KMS-11 (cell line): ENCODE results near the gene NHERF2.

Experiments used
- H2AFZ ChIP-seq: fragments of 200-600 bp; sonication (generic); 2 replicates; pipeline ENCODE4 v1.6.1; 2016; ENCODE audit warnings: antibody characterized with exemption, mixed run types, low read depth
- H3K27ac ChIP-seq: fragments of 200-600 bp; sonication (generic); 2 replicates; pipeline ENCODE4 v1.6.1; 2016; ENCODE audit warnings: mild to moderate bottlenecking, mixed run types
- H3K27me3 ChIP-seq: fragments of 200-600 bp; sonication (generic); 2 replicates; pipeline ENCODE4 v1.6.1; 2017; ENCODE audit warnings: mild to moderate bottlenecking, low read depth, mixed run types, moderate library complexity; ENCODE audit not compliant: insufficient read depth
- H3K36me3 ChIP-seq: fragments of 200-600 bp; sonication (generic); 2 replicates; pipeline ENCODE4 v1.6.1; 2017; ENCODE audit warnings: mild to moderate bottlenecking, mixed run types; ENCODE audit not compliant: insufficient read depth
- H3K4me1 ChIP-seq: fragments of 200-600 bp; sonication (generic); 2 replicates; pipeline ENCODE4 v1.6.1; 2016; ENCODE audit warnings: mild to moderate bottlenecking, low read depth, mixed run types; ENCODE audit not compliant: poor library complexity, severe bottlenecking
- H3K4me2 ChIP-seq: fragments of 200-600 bp; sonication (generic); 2 replicates; pipeline ENCODE4 v1.7.0; 2016; ENCODE audit warnings: mild to moderate bottlenecking, mixed run types
- H3K4me3 ChIP-seq: fragments of 200-600 bp; sonication (generic); IDR thresholded peaks from 2 replicates; pipeline ENCODE4 v1.6.1; 2017; ENCODE audit warnings: low read depth, low read length, mixed read lengths; ENCODE audit not compliant: insufficient read depth
- H3K79me2 ChIP-seq: fragments of 200-600 bp; sonication (generic); 2 replicates; pipeline ENCODE4 v1.6.1; 2016; ENCODE audit warnings: low read depth, mixed run types; ENCODE audit not compliant: insufficient read depth
- H3K9ac ChIP-seq: fragments of 200-600 bp; sonication (generic); 2 replicates; pipeline ENCODE4 v1.6.1; 2016; ENCODE audit warnings: mild to moderate bottlenecking, mixed run types
- H4K20me1 ChIP-seq: fragments of 200-600 bp; sonication (generic); 2 replicates; pipeline ENCODE4 v1.6.1; 2016; ENCODE audit warnings: mild to moderate bottlenecking, mixed run types; ENCODE audit not compliant: insufficient read depth
- TF ChIP-seq, protein P1 (sequence below): fragments of 200-600 bp; sonication (generic); conservative IDR thresholded peaks from 2 replicates; pipeline ENCODE4 v1.6.1; 2017; ENCODE audit warnings: low read depth, mild to moderate bottlenecking, antibody characterized with exemption, low read length, moderate library complexity, mixed read lengths

The NHERF2 gene

DNA sequence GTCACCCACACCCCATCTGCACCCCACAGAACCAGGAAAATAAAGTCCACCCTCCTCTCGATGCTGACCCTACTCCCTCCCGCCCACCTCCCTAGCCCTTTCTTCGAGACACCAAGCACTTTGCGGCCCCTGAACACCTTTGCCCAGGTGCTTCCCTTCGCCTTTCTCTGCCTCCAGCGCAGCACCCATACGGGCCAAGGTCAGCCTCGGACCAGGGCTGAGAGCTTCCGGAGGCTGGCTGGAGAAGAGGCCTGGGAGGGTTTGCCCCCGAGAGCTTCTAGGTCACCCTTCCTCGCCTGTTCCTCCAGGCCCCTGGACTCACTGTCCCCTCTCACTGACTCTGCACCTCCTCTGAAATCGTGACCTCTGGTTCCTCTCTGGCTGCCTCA is 2.7 kb upstream of the NHERF2 start:
- no peaks in the 10 kb centered on the region for H3K79me2 ChIP-seq
- H3K27me3 ChIP-seq, result peaks cover 29% of the 10 kb centered on the region
- peak overlapping the region; percentile 95; the same call in 1 of the 2 replicates for H2AFZ ChIP-seq
- TF ChIP-seq, protein P1, sequence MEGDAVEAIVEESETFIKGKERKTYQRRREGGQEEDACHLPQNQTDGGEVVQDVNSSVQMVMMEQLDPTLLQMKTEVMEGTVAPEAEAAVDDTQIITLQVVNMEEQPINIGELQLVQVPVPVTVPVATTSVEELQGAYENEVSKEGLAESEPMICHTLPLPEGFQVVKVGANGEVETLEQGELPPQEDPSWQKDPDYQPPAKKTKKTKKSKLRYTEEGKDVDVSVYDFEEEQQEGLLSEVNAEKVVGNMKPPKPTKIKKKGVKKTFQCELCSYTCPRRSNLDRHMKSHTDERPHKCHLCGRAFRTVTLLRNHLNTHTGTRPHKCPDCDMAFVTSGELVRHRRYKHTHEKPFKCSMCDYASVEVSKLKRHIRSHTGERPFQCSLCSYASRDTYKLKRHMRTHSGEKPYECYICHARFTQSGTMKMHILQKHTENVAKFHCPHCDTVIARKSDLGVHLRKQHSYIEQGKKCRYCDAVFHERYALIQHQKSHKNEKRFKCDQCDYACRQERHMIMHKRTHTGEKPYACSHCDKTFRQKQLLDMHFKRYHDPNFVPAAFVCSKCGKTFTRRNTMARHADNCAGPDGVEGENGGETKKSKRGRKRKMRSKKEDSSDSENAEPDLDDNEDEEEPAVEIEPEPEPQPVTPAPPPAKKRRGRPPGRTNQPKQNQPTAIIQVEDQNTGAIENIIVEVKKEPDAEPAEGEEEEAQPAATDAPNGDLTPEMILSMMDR, result no peak
- H3K27ac ChIP-seq, result no peak overlapping the region
- H3K4me3 ChIP-seq, result no peak overlapping the region
- no peaks in the 10 kb centered on the region for H4K20me1 ChIP-seq
- peaks cover 15% of the 10 kb centered on the region for H3K4me1 ChIP-seq
- H3K9ac ChIP-seq, result no peak overlapping the region
- no peak overlapping the region for H3K4me2 ChIP-seq
- H3K36me3 ChIP-seq, result no peaks in the 10 kb centered on the region

DNA sequence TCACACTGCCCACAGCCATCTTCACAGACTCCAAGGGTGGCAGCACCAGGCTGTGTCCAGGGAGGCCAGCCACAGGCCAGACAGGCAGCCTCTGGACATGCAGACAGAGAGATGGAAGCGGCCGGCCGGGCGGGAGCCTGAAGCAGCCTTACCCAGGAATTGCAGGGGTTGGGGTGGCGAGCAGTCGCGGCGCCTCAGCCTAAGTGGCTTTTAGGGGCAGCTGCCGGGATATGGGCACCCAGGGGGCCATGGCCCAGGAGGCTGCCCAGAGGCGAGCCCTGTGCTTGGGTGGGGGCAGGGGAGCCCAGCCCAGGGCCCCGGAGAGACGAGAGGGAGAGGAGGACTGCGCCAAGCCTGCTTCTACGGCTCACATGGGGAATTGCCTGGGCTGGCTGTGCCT is 1.5 kb upstream of the NHERF2 start:
- no peaks in the 10 kb centered on the region for H4K20me1 ChIP-seq
- peaks cover 15% of the 10 kb centered on the region for H3K4me1 ChIP-seq
- H3K4me3 ChIP-seq, result no peak overlapping the region
- H3K27me3 ChIP-seq, result peaks cover 29% of the 10 kb centered on the region
- TF ChIP-seq, protein P1, result no peak
- H3K36me3 ChIP-seq, result no peaks in the 10 kb centered on the region
- H3K27ac ChIP-seq, result no peak overlapping the region
- H2AFZ ChIP-seq, result no peak overlapping the region
- no peaks in the 10 kb centered on the region for H3K79me2 ChIP-seq
- no peak overlapping the region for H3K9ac ChIP-seq
- no peak overlapping the region for H3K4me2 ChIP-seq

DNA sequence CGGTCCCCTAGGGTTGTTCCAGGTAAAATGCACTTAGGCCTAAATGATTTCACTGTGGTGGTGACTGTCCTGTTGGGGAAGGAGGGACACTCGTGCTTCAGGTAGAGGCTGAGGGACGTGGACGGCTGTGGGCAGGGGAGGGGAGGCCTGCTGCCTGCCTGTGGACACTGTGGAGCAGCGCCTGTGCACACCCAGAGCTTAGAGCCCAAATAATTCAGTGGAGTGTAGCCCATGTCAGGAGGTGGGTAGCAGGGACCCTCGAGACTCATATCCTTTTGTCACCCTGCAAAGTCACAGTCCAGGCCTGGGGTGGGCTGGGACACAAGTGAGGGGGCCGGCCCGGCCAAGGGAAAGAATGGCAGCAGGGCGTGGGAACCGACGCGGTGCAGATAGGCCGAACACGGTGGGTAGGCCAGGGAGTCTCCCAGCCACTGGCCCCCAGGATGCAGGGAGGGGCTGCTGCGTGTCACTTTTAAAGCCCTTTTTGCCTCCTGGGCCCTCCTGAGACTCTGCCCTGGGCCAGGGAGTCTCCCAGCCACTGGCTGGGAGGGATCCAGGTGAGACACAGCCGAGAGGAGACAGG is 733 bp upstream of the NHERF2 start:
- TF ChIP-seq, protein P1, result no peak
- H3K27me3 ChIP-seq, result peaks cover 27% of the 10 kb centered on the region
- no peak overlapping the region for H3K4me3 ChIP-seq
- H3K4me2 ChIP-seq, result peak overlapping the region; percentile 70; the same call in 1 of the 2 replicates
- peak overlapping the region; percentile 47; the same call in 1 of the 2 replicates for H2AFZ ChIP-seq
- no peaks in the 10 kb centered on the region for H4K20me1 ChIP-seq
- H3K9ac ChIP-seq, result no peak overlapping the region
- H3K27ac ChIP-seq, result no peak overlapping the region
- H3K79me2 ChIP-seq, result no peaks in the 10 kb centered on the region
- H3K36me3 ChIP-seq, result no peaks in the 10 kb centered on the region
- H3K4me1 ChIP-seq, result peaks cover 15% of the 10 kb centered on the region

DNA sequence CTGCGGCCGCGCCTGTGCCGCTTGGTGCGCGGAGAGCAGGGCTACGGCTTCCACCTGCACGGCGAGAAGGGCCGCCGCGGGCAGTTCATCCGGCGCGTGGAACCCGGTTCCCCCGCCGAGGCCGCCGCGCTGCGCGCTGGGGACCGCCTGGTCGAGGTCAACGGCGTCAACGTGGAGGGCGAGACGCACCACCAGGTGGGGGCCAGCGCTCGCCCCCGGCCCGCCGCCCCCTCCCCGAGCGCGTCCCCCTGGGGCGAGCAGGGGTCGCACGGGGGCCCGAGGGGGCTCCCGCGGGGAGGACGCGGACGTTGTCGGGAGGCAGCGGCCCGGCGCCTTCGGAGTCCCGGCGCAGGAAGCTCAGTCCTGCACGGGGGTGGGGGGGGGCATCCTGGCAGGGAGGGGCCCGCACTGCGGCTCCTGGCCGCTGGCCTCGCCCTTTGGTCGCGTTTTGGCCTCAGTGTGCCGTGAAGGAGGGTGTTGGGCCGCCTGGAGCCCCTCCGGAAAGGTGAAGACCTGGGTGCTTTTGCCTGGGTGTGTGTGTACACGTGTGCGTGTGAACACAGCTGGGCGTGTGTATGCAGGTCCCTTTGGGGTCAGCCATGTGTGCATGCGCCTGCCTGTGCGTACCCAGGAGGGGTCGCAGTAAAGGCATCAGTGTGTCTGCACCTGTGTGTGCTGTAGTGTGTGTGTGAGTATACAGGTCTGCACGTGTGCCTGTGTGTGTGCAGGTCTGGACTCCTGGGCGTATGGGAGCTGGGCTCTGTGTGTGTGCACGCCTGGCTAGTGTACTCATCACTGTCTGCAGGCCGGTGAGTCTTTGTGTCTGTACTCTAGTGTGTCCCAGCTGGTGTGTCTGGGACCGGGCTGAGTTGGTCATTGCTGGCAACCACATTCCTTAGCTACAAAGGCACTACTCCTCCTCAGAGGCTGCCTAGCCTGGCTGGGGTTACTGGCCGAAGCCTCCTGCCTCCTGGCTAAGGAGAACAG is 615 bp downstream of the NHERF2 start:
- Histone ChIP-seq H3K36me3 (no peaks in the 10 kb centered on the region), H2AFZ (peak overlapping the region; percentile 57), H3K9ac (no peak overlapping the region), H3K4me2 (peak overlapping the region; percentile 89), H3K4me3 (no peak overlapping the region), H4K20me1 (no peaks in the 10 kb centered on the region), H3K27me3 (peaks cover 17% of the 10 kb centered on the region), H3K4me1 (peaks cover 23% of the 10 kb centered on the region), H3K79me2 (no peaks in the 10 kb centered on the region), H3K27ac (no peak overlapping the region)
- TF ChIP-seq, protein P1, result no peak
